ENCODE data around the gene HIF1A.

The HIF1A gene

DNA sequence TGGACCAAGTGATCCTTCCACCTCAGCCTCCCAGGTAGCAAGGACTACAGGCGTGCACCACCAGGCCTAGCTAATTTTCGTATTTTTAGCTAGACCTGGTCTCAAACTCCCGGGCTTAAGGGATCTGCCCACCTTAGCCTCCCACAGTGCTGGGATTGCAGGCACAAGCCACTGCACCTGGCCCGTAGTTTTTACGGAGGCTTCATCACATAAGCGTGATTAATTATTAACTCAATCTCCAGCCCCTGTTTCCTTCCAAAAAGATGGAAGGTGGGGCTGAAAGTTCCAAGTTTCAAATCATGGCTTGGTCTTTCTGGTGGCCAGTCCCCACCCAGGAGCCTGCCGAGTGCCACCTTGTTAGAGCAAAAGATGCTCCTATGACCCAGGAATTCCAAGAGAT lies 22.5 kb upstream of the HIF1A start:
- in situ Hi-C loops (cut with MboI; ENCODE audit: low sequenced_read_pairs), result no loop called here

- in situ Hi-C loops (cut with MboI; ENCODE audit: low sequenced_read_pairs), result no loop called here
Measured at GRCh38 chr14:61673305-61673704, 22.0 kb upstream of the HIF1A start.

GRCh38 chr14:61675291-61675690 lies 20.0 kb upstream of the HIF1A start:
- in situ Hi-C loops (cut with MboI; ENCODE audit: low sequenced_read_pairs), result no loop called here

GRCh38 chr14:61677479-61677878 lies 17.8 kb upstream of the HIF1A start:
- in situ Hi-C loops (cut with MboI; ENCODE audit: low sequenced_read_pairs), result no loop called here

- in situ Hi-C loops (cut with MboI; ENCODE audit: low sequenced_read_pairs), result no loop called here
Measured at GRCh38 chr14:61678975-61679374, 16.3 kb upstream of the HIF1A start.

GRCh38 chr14:61681413-61681812 lies 13.9 kb upstream of the HIF1A start:
- in situ Hi-C loops (cut with MboI; ENCODE audit: low sequenced_read_pairs), result no loop called here

- in situ Hi-C loops (cut with MboI; ENCODE audit: low sequenced_read_pairs), result no loop called here
Measured at GRCh38 chr14:61683108-61683507, 12.2 kb upstream of the HIF1A start.

- in situ Hi-C loops (cut with MboI; ENCODE audit: low sequenced_read_pairs), result no loop called here
Measured at GRCh38 chr14:61690039-61690438, 5.3 kb upstream of the HIF1A start.

- in situ Hi-C loops (cut with MboI; ENCODE audit: low sequenced_read_pairs), result no loop called here
Measured at GRCh38 chr14:61690982-61691381, 4.3 kb upstream of the HIF1A start.

GRCh38 chr14:61691495-61691894 lies 3.8 kb upstream of the HIF1A start:
- in situ Hi-C loops (cut with MboI; ENCODE audit: low sequenced_read_pairs), result no loop called here

DNA sequence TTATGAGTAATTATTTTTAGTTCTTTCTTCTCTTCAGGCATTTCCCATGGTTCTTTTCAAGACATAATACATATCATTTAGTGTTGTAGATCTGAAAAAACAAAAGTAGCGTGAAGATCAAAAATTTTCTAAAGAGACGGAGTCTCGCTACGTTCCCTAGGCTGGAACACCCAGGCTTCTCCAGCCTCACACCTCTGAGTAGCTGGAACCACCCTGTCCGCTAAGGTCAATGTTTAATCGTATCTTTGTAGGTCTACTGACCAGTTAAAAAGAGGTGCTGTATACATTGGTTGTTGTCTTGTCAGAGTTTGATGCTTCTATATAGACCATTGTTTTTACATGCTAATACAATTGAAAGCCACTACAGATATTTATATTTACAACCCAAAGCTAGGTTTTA lies 1.3 kb upstream of the HIF1A start:
- in situ Hi-C loops (cut with MboI; ENCODE audit: low sequenced_read_pairs), result no loop called here

- in situ Hi-C loops (cut with MboI; ENCODE audit: low sequenced_read_pairs), result no loop called here
Measured at GRCh38 chr14:61695695-61696527, 598 bp downstream of the HIF1A start.

DNA sequence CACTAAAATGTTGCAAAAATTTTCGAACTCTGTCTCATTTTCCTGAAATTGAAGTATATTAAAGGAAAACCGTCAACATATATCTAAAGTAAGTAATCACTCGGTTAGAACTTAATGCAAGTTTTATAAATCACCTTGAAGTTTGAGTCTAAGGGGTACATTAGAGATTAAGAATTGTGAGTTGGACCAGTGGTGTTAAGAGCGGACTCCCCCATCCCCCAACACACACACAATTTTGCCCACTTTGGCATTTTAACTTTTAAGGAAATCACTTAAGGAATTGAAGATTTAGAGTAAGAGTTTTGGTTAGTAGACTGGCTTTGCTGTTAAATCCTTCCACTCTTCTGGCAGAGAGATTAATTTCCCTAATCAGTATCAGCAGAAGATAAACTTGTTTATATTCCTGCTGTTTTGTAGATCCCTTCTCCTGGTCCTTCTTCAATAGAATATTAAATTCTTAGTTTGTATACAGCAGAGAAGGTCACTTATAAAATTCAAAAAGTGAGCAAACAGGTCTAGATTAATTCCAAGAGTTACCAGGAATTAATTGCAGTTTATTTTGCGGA lies 1.5 kb downstream of the HIF1A start:
- in situ Hi-C loops (cut with MboI; ENCODE audit: low sequenced_read_pairs), result no loop called here

DNA sequence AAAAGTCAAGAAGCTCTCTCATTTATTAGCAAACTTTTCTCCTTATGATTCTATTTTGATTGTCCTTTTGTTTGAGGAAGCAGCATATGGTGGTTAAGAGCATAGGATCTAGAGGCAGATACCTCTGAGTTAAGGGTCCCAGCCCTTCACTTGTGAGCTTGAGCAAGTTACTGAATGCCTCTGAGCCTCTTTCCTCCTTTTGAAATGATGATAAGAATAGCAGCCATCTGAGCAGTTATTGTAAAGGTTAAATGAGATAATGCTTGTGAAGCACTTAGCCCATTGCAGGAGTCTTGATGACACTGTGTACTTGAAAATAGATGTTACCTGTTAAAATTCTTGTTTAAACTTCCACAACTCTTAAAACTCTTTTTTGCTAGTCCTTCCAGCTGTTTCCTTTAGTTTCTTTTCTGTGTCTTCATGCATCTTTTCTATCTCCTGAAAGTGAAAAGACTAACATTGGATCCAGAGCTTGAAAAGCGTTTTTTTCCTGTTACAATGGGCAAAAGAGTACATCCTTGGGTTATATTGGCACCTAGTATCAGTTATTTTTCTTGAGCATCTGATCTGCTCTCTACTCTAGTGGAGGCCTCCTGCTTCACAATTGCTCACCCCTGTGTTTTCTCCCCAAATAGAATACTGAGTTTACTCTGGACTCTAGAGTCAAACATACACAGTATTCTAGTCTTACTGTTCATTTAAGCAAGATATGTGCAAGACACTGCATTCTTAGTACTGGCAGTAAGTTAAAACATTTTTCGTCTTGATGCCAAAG lies 3.1 kb downstream of the HIF1A start:
- in situ Hi-C loops (cut with MboI; ENCODE audit: low sequenced_read_pairs), result no loop called here

DNA sequence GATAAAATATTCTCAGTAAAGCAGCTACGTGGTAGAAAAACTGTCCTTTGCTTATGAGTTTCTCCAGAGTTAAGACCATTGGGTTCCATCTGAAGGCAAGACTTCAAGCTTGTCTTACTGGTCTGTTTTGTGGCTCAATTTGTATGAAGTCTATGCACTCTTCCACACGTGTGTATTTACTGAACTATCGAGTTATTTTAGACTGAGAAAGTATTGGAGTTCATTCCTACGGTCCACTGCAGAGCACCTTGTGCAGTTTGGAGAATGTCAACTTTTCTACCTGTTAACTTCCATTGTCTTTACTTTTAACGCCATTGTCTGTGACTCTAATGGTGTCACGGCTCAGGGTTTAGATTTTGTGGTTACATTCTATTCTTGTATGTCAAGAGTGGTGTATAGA lies 3.7 kb downstream of the HIF1A start:
- in situ Hi-C loops (cut with MboI; ENCODE audit: low sequenced_read_pairs), result no loop called here

DNA sequence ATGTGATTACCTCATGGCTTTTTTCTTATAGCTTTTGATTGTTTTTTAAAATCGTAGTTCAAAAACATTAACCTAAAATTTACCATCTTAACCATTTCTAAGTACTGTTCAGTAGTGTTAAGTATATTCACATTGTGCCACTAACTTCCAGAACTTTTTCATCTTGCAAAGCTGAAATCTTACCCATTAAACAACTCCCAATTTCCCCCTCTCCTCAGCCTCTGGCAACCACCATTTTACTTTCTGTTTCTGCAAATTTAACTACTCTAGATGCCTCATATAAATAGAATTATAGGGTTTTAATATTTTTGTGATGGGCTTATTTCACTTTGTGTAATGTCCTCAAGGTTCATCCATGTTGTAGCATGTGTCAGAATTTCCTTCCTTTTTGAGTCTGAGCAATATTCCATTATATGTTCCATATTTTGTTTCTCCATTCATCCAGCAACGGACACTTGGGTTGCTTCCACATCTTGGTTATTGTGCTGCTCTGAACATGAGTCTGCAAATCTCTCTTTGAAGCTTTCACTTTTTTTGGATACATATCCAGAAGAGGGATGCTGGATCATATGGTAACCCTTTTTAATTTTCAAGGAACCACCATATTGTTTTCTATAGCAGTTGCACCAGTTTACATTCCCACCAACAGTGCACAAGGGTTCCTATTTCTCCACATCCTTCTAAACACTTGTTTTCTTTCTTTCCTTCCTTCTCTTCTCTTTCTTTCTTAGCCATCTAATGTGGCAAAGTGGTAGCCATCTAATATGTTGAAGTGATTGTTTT lies 5.0 kb downstream of the HIF1A start:
- in situ Hi-C loops (cut with MboI; ENCODE audit: low sequenced_read_pairs), result no loop called here

- in situ Hi-C loops (cut with MboI; ENCODE audit: low sequenced_read_pairs), result no loop called here
Measured at GRCh38 chr14:61701946-61702345, 6.6 kb downstream of the HIF1A start.

DNA sequence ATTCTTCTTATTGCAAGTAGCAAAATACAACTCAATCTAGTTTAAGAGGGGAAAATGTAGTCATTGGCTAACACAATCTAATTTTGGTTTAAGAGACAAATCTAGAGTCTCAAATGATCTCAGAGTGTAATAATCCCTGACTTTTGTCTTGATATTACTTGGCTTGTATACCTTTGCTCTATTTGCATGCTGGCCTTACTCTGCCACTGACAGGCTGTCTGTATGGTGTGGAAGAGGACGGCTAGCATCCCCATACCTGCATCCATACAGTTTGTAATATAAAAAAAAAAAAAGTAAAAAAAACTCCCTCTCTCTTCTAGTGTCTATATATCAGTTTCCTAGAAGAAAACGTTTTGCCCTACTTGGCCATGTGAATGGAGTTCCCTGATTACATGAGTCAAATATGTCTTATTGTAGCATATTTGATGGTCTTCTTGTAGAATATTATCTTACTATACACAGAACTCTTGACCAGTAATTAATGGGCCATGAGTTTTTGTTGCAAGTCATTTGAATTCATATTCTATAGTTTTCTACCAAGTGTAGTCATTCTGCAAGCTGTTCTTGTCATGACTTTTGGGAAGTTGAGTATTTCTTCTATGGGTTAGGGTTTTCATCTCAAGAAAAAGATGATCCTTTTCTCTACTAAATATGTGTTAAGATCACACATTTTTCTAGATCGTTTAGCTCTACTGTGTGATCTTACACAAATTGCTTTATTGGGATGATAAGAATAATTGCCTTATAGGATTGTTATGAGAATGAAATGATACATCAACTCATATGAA lies 8.2 kb downstream of the HIF1A start:
- in situ Hi-C loops (cut with MboI; ENCODE audit: low sequenced_read_pairs), result no loop called here

DNA sequence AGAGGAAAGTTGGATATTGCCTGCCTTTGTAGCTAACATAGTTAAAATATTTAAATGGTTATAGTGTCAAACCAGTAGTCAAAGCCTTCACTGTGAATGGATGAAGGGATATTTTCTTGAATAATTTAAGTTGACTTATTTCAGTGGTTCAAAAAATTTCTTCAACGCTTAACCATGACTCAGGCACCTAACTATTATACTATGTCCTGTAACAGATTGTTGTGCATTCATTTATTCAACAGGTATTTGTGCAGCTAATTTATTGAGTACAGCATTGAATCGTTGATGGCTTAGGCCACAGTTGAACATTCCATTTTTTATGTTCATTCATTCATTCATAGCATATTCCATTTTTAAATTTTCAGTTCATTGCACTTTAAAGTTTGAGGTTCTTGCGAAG lies 9.2 kb downstream of the HIF1A start:
- in situ Hi-C loops (cut with MboI; ENCODE audit: low sequenced_read_pairs), result no loop called here

- in situ Hi-C loops (cut with MboI; ENCODE audit: low sequenced_read_pairs), result no loop called here
Measured at GRCh38 chr14:61705017-61705416, 9.7 kb downstream of the HIF1A start.

Measured in HL-60/S4 treated with retinoic acid at 250 ng/mL for 4 days and 3 days (cell line).